GM12864 (cell line): Measurements from ENCODE around the gene ARPC5L.
"Not testable (repeated sequence)": the region's sequence is repeated elsewhere in the genome, so short reads cannot be mapped to it uniquely, and the experiment has no call there.

Source experiments
- DNase-seq: peaks from one replicate; pipeline ENCODE4 v3.0.0-alpha.2; 2011; ENCODE audit warnings: low read depth
- H3K4me3 ChIP-seq: 2 replicates; pipeline ENCODE4 v1.5.1; 2011; ENCODE audit warnings: mild to moderate bottlenecking, low read depth, low read length, control low read depth
- TF ChIP-seq, protein P1 (sequence below): IDR thresholded peaks from 2 replicates; pipeline ENCODE4 v1.5.1; 2011; ENCODE audit warnings: low read depth, mild to moderate bottlenecking, moderate library complexity, low read length, control low read depth, inconsistent platforms; ENCODE audit errors: missing control alignments

ARPC5L gene

GRCh38 chr9:124843456-124844034 lies 18.4 kb upstream of the ARPC5L start:
- TF ChIP-seq, protein P1, sequence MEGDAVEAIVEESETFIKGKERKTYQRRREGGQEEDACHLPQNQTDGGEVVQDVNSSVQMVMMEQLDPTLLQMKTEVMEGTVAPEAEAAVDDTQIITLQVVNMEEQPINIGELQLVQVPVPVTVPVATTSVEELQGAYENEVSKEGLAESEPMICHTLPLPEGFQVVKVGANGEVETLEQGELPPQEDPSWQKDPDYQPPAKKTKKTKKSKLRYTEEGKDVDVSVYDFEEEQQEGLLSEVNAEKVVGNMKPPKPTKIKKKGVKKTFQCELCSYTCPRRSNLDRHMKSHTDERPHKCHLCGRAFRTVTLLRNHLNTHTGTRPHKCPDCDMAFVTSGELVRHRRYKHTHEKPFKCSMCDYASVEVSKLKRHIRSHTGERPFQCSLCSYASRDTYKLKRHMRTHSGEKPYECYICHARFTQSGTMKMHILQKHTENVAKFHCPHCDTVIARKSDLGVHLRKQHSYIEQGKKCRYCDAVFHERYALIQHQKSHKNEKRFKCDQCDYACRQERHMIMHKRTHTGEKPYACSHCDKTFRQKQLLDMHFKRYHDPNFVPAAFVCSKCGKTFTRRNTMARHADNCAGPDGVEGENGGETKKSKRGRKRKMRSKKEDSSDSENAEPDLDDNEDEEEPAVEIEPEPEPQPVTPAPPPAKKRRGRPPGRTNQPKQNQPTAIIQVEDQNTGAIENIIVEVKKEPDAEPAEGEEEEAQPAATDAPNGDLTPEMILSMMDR, result no peak
- no peak overlapping the region for H3K4me3 ChIP-seq
- no peak for DNase-seq

DNA sequence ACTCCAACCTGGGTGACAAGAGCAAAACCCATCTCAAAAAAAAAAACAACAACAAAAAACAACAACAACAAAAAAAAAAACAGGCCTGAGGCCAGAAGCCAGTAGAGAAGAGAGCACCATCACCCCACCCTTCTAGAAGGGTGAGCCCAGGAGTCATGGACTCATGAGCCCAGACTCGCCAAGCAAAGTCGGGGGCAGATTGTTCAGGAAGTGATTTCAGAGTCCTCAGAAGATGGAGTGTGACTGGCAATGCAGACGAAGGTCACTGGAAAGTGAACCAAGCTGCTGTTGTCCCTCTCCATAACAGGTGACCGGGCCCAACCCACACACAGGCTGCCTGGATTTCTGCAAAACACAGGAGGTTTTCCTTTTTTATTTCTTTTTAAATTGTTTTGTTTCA lies 17.6 kb upstream of the ARPC5L start:
- TF ChIP-seq, protein P1, result no peak
- no peak for DNase-seq

GRCh38 chr9:124846467-124846866 lies 15.5 kb upstream of the ARPC5L start:
- H3K4me3 ChIP-seq, DNase-seq: not testable (repeated sequence)

More for the DNA sequence above, 17.6 kb upstream of the ARPC5L start:
- no peak overlapping the region for H3K4me3 ChIP-seq

DNA sequence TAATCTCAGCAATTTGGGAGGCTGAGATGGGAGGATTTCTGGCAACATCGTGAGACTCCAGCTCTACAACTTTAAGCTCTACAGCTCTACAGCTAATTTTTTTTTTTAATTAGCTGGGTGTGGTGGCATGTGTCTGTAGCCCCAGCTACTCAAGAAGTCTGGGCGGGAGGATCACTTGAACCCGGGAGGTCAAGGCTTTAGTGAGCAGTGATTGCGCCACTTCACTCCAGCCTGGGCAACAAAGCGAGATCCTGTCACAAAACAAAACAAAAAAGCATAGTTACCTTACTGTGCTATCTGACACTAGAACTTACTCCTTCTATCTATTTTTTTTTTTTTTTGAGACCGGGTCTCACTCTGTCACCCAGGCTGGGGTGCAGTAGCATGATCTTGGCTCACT lies 15.0 kb upstream of the ARPC5L start:
- no peak for DNase-seq
- no peak overlapping the region for H3K4me3 ChIP-seq
- TF ChIP-seq, protein P1, result no peak

DNA sequence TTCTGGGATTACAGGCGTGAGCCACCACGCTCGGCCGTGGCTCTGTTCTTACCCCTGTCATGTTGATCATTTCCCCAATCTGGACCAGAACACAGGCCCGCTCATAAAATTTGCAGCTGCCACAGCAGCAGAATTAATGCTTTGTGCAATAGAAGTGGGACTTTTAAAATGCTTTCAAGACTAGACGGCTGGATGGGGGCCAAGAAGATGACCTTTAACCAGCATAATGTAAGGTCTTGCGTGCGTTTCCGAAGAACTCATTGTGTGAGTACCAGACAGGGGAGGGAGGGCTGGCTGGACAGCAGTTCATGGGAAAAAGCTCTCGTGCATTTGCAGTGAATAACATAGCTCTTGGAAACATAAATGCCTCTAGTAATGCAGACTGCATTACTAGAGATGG lies 12.1 kb upstream of the ARPC5L start:
- no peak overlapping the region for H3K4me3 ChIP-seq
- DNase-seq, result no peak
- TF ChIP-seq, protein P1, result no peak

DNA sequence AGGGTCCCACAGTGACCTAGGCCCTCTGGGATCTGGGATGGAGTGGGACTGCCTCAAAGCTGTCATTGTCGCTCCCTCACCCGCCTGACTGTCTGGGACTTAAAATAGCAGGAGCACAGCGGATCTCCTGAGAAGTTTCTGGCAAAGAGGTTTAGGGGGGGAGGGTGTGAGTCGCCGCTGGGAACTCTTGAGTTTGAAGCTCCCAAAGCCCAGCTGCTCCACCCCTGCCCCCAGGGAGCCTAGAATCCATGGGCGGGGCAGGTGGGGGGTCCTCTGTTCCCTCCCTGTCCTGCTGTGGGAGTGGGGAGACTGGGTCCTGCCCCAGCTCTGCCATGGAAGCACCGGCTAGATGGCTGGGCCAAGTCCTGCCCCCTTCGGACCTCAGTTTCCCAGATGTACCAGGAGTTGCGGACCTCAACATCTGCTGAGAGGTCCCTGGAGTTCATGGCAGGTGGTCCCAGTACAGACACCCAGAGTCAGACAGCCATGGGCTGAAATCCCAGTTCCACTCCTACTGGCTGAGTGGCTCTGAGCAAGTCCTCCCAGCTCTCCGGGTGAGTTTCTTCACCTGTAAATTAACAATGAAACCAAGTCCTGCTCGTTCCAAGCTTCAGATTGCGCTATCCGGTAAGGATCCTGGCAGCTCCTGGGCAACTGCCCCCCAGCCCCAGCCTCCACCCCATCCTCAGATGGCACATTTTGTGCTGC lies 9.7 kb upstream of the ARPC5L start:
- DNase-seq, result no peak
- no peak overlapping the region for H3K4me3 ChIP-seq
- TF ChIP-seq, protein P1, result no peak

- H3K4me3 ChIP-seq, result peak within 1 kb of the TSS; percentile 55
- TF ChIP-seq, protein P1, result peak; percentile 84
- DNase-seq, result no peak
These were observed 8.9 kb upstream of the ARPC5L start, which contains the start of gene WDR38 for GRCh38 chr9:124852829-124853531. WDR38 (plus strand) TSS chr9:124853460; CDS start chr9:124853532, 72 bp downstream.
